GM21529 (cell line): ENCODE data around the gene TTLL8.
"Not testable (repeated sequence)": the region's sequence is repeated elsewhere in the genome, so short reads cannot be mapped to it uniquely, and the experiment has no call there.

ENCODE experiments used
- ATAC-seq: cut with Tn5 transposase; IDR thresholded peaks from one replicate; pipeline ENCODE4 v1.9.1; 2021; ENCODE audit not compliant: unreplicated experiment

TTLL8 gene

DNA sequence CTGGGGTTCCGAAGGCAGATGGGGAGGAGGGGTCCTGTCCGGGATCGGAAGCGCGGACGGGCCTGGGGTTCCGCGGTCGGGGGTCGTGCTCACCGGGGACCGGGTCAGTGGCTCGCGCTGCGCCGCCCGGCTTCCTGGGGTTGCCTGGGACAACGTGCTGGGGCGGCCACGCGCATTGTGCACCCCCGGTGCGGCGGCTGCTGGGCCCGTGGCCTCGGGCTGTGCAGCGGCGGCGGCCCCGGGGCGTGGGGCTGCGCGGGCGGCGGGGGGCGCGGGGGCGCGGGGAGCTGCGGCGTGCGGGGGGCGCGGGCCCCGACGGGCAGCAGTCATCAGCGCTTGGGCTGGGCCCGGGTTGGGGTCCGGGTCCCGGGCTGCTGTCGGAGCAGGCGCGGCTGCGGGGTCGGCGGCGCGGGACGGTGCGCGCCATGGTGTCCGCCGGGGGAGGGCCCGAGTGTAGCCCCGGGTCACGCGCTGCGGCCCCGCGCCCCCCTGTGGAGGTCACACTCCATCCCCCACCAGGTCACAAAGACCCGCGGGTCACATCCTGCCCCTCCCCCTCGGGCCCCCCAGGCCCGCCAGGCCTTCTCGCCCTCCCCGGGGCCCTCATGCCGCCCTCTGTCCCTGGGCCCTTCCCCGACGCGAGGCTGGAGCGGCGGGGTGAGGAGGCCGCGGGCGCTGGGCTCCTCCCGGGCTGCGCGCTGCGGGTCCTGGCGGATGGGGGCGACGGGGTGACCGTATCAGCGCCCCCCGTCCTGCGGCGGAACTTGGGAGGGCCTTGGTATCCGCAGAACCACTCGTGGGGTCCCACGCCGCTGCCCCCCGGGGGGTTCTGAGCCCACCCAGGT lies at the start of gene TTLL8:
TTLL8 (minus strand) TSS at position 238 of the 845 bp plus-strand sequence.
- ATAC-seq, result no peak

- ATAC-seq, result no peak
Observed at GRCh38 chr22:50107529-50107928, 49.4 kb upstream of the TTLL8 start.

GRCh38 chr22:50105208-50106100 lies 47.4 kb upstream of the TTLL8 start:
- ATAC-seq, result no peak

DNA sequence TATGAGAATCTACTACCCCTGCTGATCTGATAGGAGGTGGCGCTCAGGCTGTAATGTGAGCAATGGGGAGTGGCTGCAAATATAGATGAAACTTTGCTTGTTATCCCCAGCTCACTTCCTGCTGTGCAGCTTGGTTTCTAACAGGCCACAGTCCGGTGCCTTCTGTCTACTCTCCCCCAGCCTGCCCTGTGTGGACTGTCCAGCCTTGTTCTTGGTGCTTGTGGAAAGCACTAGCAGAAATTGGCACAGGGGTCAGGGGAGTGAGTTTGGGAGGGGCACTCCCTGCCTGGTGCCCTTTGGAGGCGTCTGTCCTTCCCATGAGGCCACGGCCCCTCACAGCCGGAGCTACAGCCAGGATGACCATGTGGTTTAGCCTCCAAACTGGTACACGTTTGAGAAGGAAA lies 46.0 kb upstream of the TTLL8 start:
- no peak for ATAC-seq

DNA sequence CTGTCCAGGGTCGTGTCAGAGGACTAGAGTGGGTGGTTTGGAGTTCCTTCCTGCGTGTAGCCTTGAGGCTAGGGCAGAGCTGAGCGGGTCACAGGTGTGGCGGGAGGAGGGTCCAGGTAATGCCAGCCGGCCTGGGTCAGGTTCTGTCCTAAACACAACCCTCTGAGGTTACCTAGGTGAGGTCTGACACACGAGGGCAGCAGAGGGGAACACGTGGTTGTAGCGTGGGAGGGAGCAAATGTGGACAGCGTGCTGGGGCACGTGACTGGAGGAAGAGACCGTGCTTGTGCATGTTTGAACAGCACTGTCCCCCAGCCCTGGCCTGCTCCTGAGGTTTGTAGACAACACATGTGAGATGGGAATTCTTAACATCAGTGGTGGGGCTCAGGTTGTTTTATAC lies 44.8 kb upstream of the TTLL8 start:
- no peak for ATAC-seq

- ATAC-seq, result no peak
Observed at GRCh38 chr22:50101870-50102565, 43.9 kb upstream of the TTLL8 start.

GRCh38 chr22:50098052-50098451 lies 40.0 kb upstream of the TTLL8 start:
- ATAC-seq, result no peak

DNA sequence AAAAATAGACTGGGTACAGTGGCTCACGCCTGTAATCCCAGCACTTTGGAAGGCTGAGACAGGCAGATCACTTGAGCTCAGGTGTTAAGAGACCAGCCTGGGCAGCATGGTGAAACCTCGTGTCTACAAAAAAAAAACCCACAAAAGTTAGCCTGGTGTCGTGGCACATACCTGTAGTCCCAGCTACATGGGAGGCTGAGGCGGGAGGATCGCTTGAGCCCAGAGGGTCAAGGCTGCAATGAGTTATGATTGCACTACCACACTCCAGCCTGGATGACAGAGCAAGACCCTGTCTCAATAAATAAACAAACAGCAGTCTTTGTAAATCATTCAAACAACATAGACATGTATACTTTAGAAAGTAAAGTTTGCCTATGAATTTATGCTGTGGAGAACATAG lies 34.2 kb upstream of the TTLL8 start:
- ATAC-seq, result no peak

- ATAC-seq, result no peak
Observed at GRCh38 chr22:50091092-50091768, 33.1 kb upstream of the TTLL8 start.

- no peak for ATAC-seq
Observed at GRCh38 chr22:50090412-50090714, 32.3 kb upstream of the TTLL8 start.

DNA sequence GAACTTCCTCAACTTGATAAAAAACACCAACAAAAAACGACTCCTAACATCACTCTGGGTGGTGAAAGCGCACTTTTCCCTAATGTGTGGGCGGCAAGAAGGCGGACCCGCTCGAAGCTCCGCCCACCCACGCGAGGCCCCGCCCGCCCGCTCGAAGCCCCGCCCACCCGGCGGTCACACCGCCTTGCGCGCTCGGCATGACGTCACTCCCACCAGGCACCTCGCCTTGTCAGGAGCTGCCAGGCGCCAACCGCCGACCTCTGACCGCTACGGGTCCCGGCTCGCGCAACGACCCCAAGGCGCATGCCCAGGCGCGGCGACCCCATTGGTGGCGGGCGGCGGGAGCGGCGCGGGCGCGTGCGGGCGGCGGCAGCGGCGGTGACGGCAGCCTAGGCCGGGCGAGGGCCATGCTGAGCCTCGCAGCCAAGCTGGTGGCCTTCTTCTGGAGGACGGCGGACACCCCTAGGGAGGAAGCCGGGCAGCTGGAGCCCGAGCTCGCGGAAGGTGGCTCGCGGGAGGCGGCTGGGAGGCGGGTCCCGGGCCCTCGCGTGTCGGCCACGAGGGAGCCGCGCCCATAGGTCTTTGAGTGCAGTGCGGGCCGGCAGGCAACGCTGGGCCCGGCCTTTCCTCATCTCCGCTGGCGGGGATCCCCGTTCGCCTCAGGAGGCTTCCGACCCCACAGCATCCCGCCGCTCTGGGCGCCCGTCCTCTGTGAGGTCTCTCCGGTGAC lies 31.7 kb upstream of the TTLL8 start, which contains the start of gene MOV10L1:
MOV10L1 (plus strand) TSS at position 325 of the 730 bp plus-strand sequence; CDS start at position 408, 83 bp downstream.
- ATAC-seq, result no peak

DNA sequence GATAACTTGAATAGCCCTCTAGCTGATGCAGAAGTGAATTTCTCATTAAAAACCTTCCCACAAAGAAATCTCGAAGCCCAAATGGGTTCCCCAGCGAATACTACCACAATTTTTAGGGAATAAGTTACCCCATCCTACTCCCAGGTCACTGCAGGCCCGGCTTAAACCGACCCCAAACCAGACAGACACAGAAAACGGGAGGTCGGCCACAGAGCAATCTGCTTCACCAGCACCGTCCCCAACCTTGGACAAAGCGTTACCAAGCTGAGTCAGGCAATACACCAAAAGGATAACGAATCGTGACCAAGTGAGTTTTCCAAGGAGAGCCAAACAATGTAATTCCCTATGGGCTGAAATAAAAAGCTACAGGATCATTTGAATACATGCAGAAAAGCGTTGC lies 31.1 kb upstream of the TTLL8 start:
- no peak for ATAC-seq

- no peak for ATAC-seq
Observed at GRCh38 chr22:50088096-50088495, 30.0 kb upstream of the TTLL8 start.

DNA sequence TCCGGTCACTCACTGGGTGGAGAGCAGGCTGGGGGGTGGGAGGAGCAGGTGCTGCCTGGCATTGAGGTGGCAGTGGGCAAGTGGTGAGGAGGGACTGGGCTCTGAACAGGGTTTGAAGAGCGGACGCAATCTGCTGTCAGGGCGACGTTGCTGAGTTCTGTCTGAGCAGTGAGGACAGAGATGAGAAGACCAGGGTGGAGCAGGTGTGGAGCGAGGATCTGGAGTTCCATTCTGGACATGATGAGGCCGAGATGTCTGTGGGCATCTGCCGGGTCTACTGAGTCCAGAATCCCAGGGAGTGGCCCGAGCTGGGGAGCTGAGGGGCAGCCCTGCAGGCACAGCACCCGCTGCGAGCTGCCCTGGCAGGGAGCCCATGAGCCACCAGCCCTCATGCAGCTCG lies 29.5 kb upstream of the TTLL8 start:
- ATAC-seq, result no peak

DNA sequence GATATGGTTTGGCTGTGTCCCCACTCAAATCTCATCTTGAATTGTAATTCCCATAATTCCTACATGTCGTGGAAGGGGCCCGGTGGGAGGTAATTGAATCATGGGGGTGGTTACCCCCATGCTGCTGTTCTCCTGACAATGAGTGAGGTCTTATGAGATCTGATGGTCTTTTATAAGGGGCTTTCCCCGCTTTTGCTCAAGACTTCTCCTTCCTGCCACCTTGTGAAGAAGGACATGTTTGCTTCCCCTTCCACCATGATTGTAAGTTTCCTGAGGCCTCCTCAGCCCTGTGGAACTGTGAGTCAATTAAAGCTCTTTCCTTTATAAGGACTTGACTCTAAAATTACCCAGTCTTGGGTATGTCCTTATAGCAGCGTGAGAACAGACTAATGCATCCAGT lies 28.9 kb upstream of the TTLL8 start:
- not testable (repeated sequence) for ATAC-seq

GRCh38 chr22:50086526-50086925 lies 28.4 kb upstream of the TTLL8 start:
- ATAC-seq, result no peak

- no peak for ATAC-seq
Observed at GRCh38 chr22:50085211-50085972, 27.3 kb upstream of the TTLL8 start, which contains the start of gene MLC1. Gene MLC1, minus strand, starts transcription at chr22:50085426. Its CDS starts 524 bp downstream, at chr22:50084902.

DNA sequence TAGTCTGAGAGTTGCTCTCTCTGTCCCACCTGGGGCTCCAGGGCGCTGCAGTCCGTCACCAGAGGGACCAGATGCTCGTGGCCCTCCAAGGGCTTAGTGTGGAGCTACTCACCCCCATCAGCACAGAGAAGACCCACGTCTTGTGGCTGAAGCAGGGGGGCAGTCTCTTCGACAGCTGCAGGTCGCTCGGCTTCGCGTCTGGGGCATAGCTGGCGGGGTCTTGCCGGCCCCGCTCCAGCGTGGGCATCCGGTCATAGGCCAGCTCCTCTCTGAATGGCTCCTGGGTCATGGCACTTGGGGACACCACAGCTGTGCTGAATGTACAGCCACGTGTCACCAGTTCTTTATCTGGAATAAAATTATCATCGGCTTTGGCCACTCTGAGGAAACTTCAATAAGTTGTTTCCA lies 26.5 kb upstream of the TTLL8 start:
- ATAC-seq, result no peak

GRCh38 chr22:50084080-50084477 lies 26.0 kb upstream of the TTLL8 start:
- no peak for ATAC-seq
